HG03064 (cell line): Measurements from ENCODE around the gene PSMG4.
"Not testable (repeated sequence)": the region's sequence is repeated elsewhere in the genome, so short reads cannot be mapped to it uniquely, and the experiment has no call there.

Experiments
- ATAC-seq: cut with Tn5 transposase; IDR thresholded peaks from one replicate; pipeline ENCODE4 v1.9.1; 2021; ENCODE audit warnings: low read depth; ENCODE audit not compliant: unreplicated experiment

Gene PSMG4

DNA sequence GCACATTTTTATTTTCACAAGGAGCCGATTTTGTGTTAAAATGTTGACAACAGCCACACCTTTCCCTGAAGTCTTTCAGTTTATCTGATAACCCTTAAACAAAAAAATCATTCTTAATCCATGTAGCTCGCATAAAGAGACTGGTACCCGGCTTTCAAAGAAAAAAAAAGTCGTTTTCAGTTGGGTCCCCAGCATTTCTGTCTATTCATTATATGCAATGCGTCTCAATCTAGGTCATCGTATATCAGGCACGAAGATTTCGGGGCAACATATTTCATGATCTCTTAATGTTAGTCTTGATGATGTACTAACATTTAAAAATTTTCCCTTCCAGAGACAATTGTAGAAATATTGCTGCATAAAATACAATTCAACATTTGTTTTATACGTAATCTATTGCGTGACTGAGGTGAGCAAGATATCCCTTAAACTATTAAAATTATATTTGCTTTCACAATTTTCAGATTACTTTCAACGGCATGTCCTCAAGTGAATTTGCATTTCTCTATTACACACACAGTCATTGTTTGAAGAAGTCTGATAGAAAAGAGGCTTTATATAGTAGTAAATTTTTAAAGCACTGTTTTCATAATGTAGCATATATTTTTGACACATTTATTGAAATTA, 28.4 kb upstream of the PSMG4 start:
- ATAC-seq, result no peak

DNA sequence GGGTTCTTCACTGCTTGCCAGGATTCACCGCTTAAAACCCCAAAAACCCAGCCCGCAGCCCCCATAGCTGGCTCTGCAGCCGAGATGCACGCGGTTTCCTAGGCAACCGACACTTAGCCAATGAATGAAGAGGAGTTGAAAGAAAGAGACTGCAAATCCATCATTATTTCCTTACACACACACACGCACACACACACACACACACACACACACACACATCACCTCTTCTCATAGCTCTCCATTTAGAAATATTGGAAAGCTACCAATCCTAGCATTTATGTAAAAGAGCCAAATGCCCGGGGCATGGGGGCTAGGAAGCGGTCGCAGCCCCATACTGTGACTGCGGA, 27.9 kb upstream of the PSMG4 start:
- ATAC-seq, result no peak

GRCh38 chr6:3231247-3232016, 27.3 kb upstream of the PSMG4 start:
- ATAC-seq, result no peak

- ATAC-seq, result no peak
These were observed 26.5 kb upstream of the PSMG4 start for GRCh38 chr6:3232017-3232945.

- no peak for ATAC-seq
These were observed 25.4 kb upstream of the PSMG4 start for GRCh38 chr6:3233321-3233720.

DNA sequence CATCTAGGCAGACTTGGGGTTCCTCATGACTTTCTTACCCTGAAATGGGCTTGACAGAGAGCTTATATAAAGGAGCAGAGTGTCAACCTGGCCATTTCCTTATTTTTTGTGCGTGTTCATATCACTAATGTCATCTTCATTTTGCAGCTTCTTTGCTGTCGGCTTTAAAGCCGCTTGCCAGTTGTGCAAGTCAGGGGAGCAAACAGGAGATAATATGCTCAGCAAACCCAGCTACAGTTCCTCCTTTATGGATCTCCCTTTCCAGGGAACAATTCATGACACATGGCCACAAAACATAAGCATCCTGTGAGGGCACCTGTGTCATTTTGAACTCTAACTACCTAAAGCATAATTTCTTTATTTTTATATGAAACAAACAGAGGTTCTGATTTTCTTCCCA, 24.8 kb upstream of the PSMG4 start:
- no peak for ATAC-seq

GRCh38 chr6:3235486-3235885, 23.3 kb upstream of the PSMG4 start:
- no peak for ATAC-seq

GRCh38 chr6:3236005-3236404, 22.7 kb upstream of the PSMG4 start:
- no peak for ATAC-seq

DNA sequence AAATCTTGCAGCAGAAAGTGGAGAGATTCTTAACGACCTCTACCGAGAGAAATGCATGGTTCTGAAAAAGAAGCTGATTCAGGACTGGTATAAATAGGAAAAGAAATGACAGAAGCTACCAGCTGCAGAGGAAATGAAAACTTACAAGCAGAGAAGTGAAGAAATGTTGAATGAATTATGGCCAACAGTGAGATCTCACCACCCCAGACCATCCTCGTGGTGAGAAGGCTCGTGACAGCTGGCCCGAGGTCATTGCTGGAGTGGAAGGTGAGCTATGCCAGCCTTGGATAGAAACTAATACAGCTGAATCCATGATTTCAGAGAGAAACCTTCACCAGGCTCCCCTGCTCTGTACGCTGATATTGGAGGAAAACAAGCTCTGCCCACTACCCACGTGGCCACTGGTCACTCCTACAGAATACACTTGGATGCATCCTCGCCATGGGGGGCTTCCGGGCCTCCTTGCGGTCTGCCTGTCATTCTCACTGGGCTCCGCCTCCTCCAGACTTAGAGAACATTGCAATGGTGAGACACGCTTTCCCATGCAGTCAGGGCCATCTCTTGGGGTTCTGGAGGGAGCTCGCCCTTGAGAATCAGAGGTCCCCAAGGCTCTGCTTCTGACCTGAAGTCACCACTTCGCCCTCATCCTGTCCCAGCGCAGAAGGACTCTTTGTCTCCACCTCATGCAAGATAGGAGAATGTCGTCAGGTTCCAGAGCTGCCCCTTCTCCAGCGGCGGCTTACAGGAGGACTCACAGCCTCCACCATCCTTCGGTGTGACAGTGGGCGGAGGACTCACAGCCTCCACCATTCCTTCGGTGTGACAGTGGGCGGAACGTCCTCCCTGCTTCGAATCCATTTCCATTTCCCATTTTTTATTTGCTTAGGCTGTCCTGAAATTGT, 20.7 kb upstream of the PSMG4 start:
- ATAC-seq, result no peak

GRCh38 chr6:3239110-3239830, 19.5 kb upstream of the PSMG4 start:
- no peak for ATAC-seq

DNA sequence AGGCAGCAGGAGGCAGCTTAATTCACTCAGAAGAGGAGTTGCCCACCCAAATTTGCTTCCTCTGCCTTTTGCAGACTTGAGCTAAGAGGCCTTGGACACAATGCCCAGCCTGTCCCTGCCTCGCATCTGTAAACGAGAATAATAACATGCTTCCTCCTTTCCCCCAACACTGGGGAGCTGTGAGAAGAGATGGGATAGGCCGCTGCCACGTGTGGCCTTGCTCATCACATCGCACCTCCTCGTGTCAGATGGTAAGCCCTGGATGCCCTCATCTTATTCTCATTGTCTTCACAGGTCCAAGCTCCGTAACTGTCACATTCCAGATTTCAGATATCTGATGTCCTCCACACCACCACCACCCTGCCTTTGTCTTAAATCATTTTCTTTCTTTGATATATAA, 18.2 kb upstream of the PSMG4 start:
- ATAC-seq, result no peak

GRCh38 chr6:3241745-3242144, 17.0 kb upstream of the PSMG4 start:
- ATAC-seq, result not testable (repeated sequence)

DNA sequence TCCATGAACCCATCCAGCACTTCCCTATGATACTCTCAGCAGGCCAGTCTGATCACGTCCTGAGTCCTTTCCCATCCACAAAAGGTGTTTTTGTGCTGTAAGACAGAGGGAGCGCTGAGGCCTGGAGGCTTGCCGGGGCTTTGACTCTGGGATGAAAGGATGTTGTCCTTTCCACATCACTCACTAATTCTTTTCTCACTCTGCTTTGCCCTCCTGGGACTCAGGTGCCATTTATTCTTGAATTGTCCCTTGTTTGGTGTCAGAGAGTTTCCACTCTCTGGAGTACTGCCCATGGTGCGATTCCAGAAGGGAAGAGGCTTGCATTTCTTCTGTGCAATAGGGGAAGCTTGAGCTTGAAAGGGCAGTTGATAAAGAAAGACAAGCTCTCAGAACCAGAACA, 16.0 kb upstream of the PSMG4 start:
- ATAC-seq, result no peak

GRCh38 chr6:3244003-3244831, 14.5 kb upstream of the PSMG4 start:
- no peak for ATAC-seq

DNA sequence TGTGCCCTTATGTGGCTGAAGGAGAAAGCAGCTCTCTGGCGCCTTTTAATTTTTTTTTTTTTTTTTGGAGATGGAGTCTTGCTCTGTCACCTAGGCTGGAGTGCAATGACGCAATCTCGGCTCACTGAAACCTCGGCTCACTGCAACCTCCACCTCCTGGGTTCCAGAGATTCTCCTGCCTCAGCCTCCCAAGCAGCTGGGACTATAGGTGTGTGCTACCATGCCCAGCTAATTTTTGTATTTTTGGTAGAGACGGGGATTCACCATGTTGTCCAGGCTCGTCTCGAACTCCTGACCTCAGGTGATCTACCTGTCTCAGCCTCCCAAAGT, 13.9 kb upstream of the PSMG4 start:
- not testable (repeated sequence) for ATAC-seq

GRCh38 chr6:3245216-3245615, 13.5 kb upstream of the PSMG4 start:
- ATAC-seq, result no peak

- no peak for ATAC-seq
These were observed 11.2 kb upstream of the PSMG4 start for GRCh38 chr6:3247255-3248146.

DNA sequence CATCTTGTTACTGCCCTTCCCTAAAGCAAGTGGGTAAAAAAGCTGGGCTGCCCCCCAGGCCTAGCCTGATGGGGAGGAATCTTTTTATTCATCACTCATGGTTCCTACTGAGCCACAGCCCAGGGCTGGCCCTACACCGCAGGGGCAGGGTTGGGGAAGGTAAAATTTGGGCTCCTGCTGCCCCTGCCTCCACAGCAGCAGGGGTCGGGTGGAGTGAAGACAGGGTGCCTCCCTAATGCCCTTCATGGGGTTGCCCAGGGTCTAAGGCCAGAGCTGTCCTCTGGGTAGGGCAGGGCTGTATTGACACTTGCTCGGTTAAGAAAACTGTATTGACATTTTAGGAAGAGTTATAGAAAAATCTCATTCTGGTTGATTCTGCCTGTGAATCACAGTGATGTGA, 8.9 kb upstream of the PSMG4 start:
- no peak for ATAC-seq
